ENCODE data around the gene SPATA9. TPM values are rescaled to one million over a fixed set of nuclear protein-coding genes. Genes with fewer than 3 reads are reported as not detected.

SPATA9 gene
- total and polyA plus RNA-seq, 10 donors = 0.23 to 2.8 (median 1.1) TPM; not detected in 1

GRCh38 chr5:95621839-95622629, 60.8 kb downstream of the SPATA9 start:
- TF ChIP-seq CTCF (IDR thresholded peaks at IDR 0.05 in 8 of 11, conservative IDR thresholded peaks at IDR 0.05 in 3 of 11) (no peak), POLR2A (IDR thresholded peaks at IDR 0.05) (no peak), POLR2AphosphoS5 (IDR thresholded peaks at IDR 0.05) (no peak)
- WGBS, 5 donors = 30 to 42% (median 33%) methylated on average over 8 of the region's 8 CpGs
- no peak for DNase-seq
- intact Hi-C loops (cut with DNase I; ENCODE audit: low total_unique reads) = no loop called here
- Histone ChIP-seq H3K4me3 (peak overlapping the region in 4 of 8 donors; percentile 65 to 74 (median 70)), H3K36me3 (no peaks in the 10 kb centered on the region), H3K4me1 (peaks cover 7 to 42% (median 34%) of the 10 kb centered on the region in 6 donors), H3K27ac (peak overlapping the region in 2 of 8 donors; percentile 68 to 72), H3K9me3 (no peaks in the 10 kb centered on the region), H3K27me3 (replicated peaks in 1 of 7) (peaks cover 0 to 22% (median 0%) of the 10 kb centered on the region in 7 donors)

- Histone ChIP-seq H3K9me3 (no peaks in the 10 kb centered on the region), H3K27ac (peak overlapping the region in 6 of 8 donors; percentile 44 to 72 (median 62)), H3K27me3 (replicated peaks in 1 of 7) (peaks cover 0 to 22% (median 0%) of the 10 kb centered on the region in 7 donors), H3K36me3 (no peaks in the 10 kb centered on the region), H3K4me1 (peaks cover 7 to 42% (median 34%) of the 10 kb centered on the region in 6 donors), H3K4me3 (peak overlapping the region; percentile 53 to 74 (median 68))
- DNase-seq = peak; percentile 84
- intact Hi-C loops (cut with DNase I; ENCODE audit: low total_unique reads) = no loop called here
- 3 to 12% (median 4%) methylated on average over 18 to 92 of the region's 92 CpGs for WGBS, 5 donors
- TF ChIP-seq POLR2A (IDR thresholded peaks at IDR 0.05) (no peak), POLR2AphosphoS5 (IDR thresholded peaks at IDR 0.05) (peak; percentile 23 to 73 (median 50)), CTCF (IDR thresholded peaks at IDR 0.05 in 8 of 11, conservative IDR thresholded peaks at IDR 0.05 in 3 of 11) (no peak)
Observed at GRCh38 chr5:95620870-95621838, 61.6 kb downstream of the SPATA9 start.

- H3K4me1 ChIP-seq = peaks cover 7 to 42% (median 34%) of the 10 kb centered on the region in 6 donors
- DNase-seq = peak; percentile 94
- no peaks in the 10 kb centered on the region for H3K36me3 ChIP-seq
- H3K27me3 ChIP-seq (replicated peaks in 1 of 7) = peaks cover 0 to 22% (median 0%) of the 10 kb centered on the region in 7 donors
- WGBS, 5 donors = 0 to 1% (median 1%) methylated on average over 38 to 85 of the region's 85 CpGs
- TF ChIP-seq CTCF (IDR thresholded peaks at IDR 0.05 in 8 of 11, conservative IDR thresholded peaks at IDR 0.05 in 3 of 11) (peak in 2 of 11 experiments; percentile 6 to 30), POLR2A (IDR thresholded peaks at IDR 0.05) (no peak), POLR2AphosphoS5 (IDR thresholded peaks at IDR 0.05) (peak in 2 of 3 donors; percentile 52 to 75)
- peak within 1 kb of the TSS; percentile 60 to 74 (median 68) for H3K4me3 ChIP-seq
- no peaks in the 10 kb centered on the region for H3K9me3 ChIP-seq
- intact Hi-C loops (cut with DNase I; ENCODE audit: low total_unique reads) = no loop called here
- H3K27ac ChIP-seq = peak within 1 kb of the TSS in 6 of 8 donors; percentile 44 to 72 (median 62)
Observed at GRCh38 chr5:95620030-95620869, 62.5 kb downstream of the SPATA9 start, which contains the start of gene GPR150. Gene GPR150 (plus strand): TSS chr5:95620087. CDS start chr5:95620276, 189 bp downstream.

All from spleen (tissue), 11 donors.